KMS-11 (cell line): ENCODE results near the gene DMD.

ENCODE experiments used
- H2AFZ ChIP-seq: fragments of 200-600 bp; sonication (generic); 2 replicates; pipeline ENCODE4 v1.6.1; 2016; ENCODE audit warnings: antibody characterized with exemption, mixed run types, low read depth
- H3K27ac ChIP-seq: fragments of 200-600 bp; sonication (generic); 2 replicates; pipeline ENCODE4 v1.6.1; 2016; ENCODE audit warnings: mild to moderate bottlenecking, mixed run types
- H3K27me3 ChIP-seq: fragments of 200-600 bp; sonication (generic); 2 replicates; pipeline ENCODE4 v1.6.1; 2017; ENCODE audit warnings: mild to moderate bottlenecking, low read depth, mixed run types, moderate library complexity; ENCODE audit not compliant: insufficient read depth
- H3K36me3 ChIP-seq: fragments of 200-600 bp; sonication (generic); 2 replicates; pipeline ENCODE4 v1.6.1; 2017; ENCODE audit warnings: mild to moderate bottlenecking, mixed run types; ENCODE audit not compliant: insufficient read depth
- H3K4me1 ChIP-seq: fragments of 200-600 bp; sonication (generic); 2 replicates; pipeline ENCODE4 v1.6.1; 2016; ENCODE audit warnings: mild to moderate bottlenecking, low read depth, mixed run types; ENCODE audit not compliant: poor library complexity, severe bottlenecking
- H3K4me2 ChIP-seq: fragments of 200-600 bp; sonication (generic); 2 replicates; pipeline ENCODE4 v1.7.0; 2016; ENCODE audit warnings: mild to moderate bottlenecking, mixed run types
- H3K4me3 ChIP-seq: fragments of 200-600 bp; sonication (generic); IDR thresholded peaks from 2 replicates; pipeline ENCODE4 v1.6.1; 2017; ENCODE audit warnings: low read depth, low read length, mixed read lengths; ENCODE audit not compliant: insufficient read depth
- H3K79me2 ChIP-seq: fragments of 200-600 bp; sonication (generic); 2 replicates; pipeline ENCODE4 v1.6.1; 2016; ENCODE audit warnings: low read depth, mixed run types; ENCODE audit not compliant: insufficient read depth
- H3K9ac ChIP-seq: fragments of 200-600 bp; sonication (generic); 2 replicates; pipeline ENCODE4 v1.6.1; 2016; ENCODE audit warnings: mild to moderate bottlenecking, mixed run types
- H4K20me1 ChIP-seq: fragments of 200-600 bp; sonication (generic); 2 replicates; pipeline ENCODE4 v1.6.1; 2016; ENCODE audit warnings: mild to moderate bottlenecking, mixed run types; ENCODE audit not compliant: insufficient read depth
- CTCF ChIP-seq: fragments of 200-600 bp; sonication (generic); conservative IDR thresholded peaks from 2 replicates; pipeline ENCODE4 v1.6.1; 2017; ENCODE audit warnings: low read depth, mild to moderate bottlenecking, antibody characterized with exemption, low read length, moderate library complexity, mixed read lengths

Gene DMD

GRCh38 chrX:31593353-31593752, 1618.0 kb downstream of the DMD start:
- Histone ChIP-seq H3K4me1 (no peaks in the 10 kb centered on the region), H3K36me3 (no peaks in the 10 kb centered on the region; the same call in 1 of the 2 replicates), H2AFZ (no peak overlapping the region), H3K79me2 (no peaks in the 10 kb centered on the region), H3K4me3 (no peak overlapping the region), H3K27me3 (no peaks in the 10 kb centered on the region), H3K4me2 (no peak overlapping the region), H3K9ac (no peak overlapping the region), H4K20me1 (no peaks in the 10 kb centered on the region), H3K27ac (no peak overlapping the region)
- no peak for TF ChIP-seq CTCF

GRCh38 chrX:31591355-31591754, 1620.0 kb downstream of the DMD start:
- Histone ChIP-seq H2AFZ (no peak overlapping the region), H3K36me3 (no peaks in the 10 kb centered on the region; the same call in 1 of the 2 replicates), H3K79me2 (no peaks in the 10 kb centered on the region), H3K27me3 (no peaks in the 10 kb centered on the region), H3K27ac (no peak overlapping the region), H3K4me3 (no peak overlapping the region), H3K9ac (no peak overlapping the region), H3K4me1 (no peaks in the 10 kb centered on the region), H3K4me2 (no peak overlapping the region), H4K20me1 (no peaks in the 10 kb centered on the region)
- TF ChIP-seq CTCF: no peak

- H3K27ac ChIP-seq: no peak overlapping the region
- H2AFZ ChIP-seq: no peak overlapping the region
- TF ChIP-seq CTCF: no peak
- no peaks in the 10 kb centered on the region; the same call in 1 of the 2 replicates for H3K36me3 ChIP-seq
- no peaks in the 10 kb centered on the region for H4K20me1 ChIP-seq
- no peak overlapping the region for H3K9ac ChIP-seq
- no peak overlapping the region for H3K4me2 ChIP-seq
- H3K4me1 ChIP-seq: no peaks in the 10 kb centered on the region
- no peak overlapping the region for H3K4me3 ChIP-seq
- H3K79me2 ChIP-seq: no peaks in the 10 kb centered on the region
- H3K27me3 ChIP-seq: no peaks in the 10 kb centered on the region
These were observed 1620.7 kb downstream of the DMD start for GRCh38 chrX:31590581-31591114.

GRCh38 chrX:31589503-31589902, 1621.8 kb downstream of the DMD start:
- no peaks in the 10 kb centered on the region for H3K4me1 ChIP-seq
- H3K79me2 ChIP-seq: no peaks in the 10 kb centered on the region
- H3K4me2 ChIP-seq: no peak overlapping the region
- TF ChIP-seq CTCF: no peak
- H3K4me3 ChIP-seq: no peak overlapping the region
- H3K27me3 ChIP-seq: no peaks in the 10 kb centered on the region
- no peak overlapping the region for H3K27ac ChIP-seq
- no peaks in the 10 kb centered on the region; the same call in 1 of the 2 replicates for H3K36me3 ChIP-seq
- no peak overlapping the region for H3K9ac ChIP-seq
- no peaks in the 10 kb centered on the region for H4K20me1 ChIP-seq
- H2AFZ ChIP-seq: no peak overlapping the region
